ENCODE data around the gene PPP2R5C.

DNA sequence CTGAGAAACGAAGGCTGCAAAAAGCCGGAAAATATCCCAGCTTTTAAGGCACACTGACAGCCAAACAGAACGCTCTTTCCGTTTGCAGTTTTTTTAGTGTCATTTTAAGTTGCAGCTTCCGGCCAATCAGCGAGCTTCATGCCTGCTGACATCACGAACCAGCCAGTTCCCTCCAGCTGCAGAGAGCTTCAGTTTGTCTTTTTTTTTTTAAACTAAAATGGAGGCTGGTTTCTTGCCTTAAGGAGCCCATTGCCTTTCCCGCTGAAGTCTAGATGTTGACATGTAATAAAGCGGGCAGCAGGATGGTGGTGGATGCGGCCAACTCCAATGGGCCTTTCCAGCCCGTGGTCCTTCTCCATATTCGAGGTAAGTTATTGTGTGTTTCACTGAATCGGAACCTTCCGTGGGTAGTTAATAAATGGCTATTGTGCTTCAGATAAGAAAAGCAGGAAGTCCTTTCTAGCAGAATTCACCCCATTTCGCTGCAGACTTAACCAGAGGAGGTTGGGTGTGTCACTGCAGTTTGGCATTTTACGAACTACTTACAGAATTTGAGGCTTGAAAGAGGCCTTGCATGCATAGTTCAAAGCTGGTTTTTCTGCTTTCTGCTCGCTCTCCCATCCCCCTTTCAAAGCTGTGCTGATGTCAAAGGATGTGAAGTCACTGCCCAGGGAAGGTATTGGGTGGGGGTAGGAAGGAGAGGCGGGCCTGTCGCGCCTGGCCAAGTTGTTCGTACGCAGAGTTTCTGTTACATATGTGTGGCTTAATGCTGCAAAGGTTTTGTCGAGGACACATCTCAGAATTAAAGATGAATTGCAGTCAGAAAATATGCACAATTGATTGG is 48.4 kb downstream of the PPP2R5C start:
- TF ChIP-seq REST (IDR thresholded peaks at IDR 0.05; ENCODE audit: low read depth) (no peak), MAX (IDR thresholded peaks at IDR 0.05) (peak; percentile 72), RAD21 (IDR thresholded peaks at IDR 0.05; ENCODE audit: low read depth) (peak; percentile 1; the same call in 1 of the 2 replicates), TAF1 (IDR thresholded peaks at IDR 0.05; ENCODE audit: low read depth) (peak; percentile 66), EP300 (IDR thresholded peaks at IDR 0.05; ENCODE audit: borderline replicate concordance) (peak; percentile 63; the same call in 1 of the 2 replicates), EGR1 (IDR thresholded peaks at IDR 0.05) (no peak), YY1 (IDR thresholded peaks at IDR 0.05; ENCODE audit: low read depth) (peak; percentile 79), ZBTB7A (IDR thresholded peaks at IDR 0.05; ENCODE audit: low read depth) (no peak), TCF12 (IDR thresholded peaks at IDR 0.05; ENCODE audit: low read depth) (peak; percentile 57), FOXM1 (IDR thresholded peaks at IDR 0.05; ENCODE audit: borderline replicate concordance, low read depth) (peak; percentile 94)
- TF ChIP-seq, protein P1, sequence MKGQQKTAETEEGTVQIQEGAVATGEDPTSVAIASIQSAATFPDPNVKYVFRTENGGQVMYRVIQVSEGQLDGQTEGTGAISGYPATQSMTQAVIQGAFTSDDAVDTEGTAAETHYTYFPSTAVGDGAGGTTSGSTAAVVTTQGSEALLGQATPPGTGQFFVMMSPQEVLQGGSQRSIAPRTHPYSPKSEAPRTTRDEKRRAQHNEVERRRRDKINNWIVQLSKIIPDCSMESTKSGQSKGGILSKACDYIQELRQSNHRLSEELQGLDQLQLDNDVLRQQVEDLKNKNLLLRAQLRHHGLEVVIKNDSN (IDR thresholded peaks at IDR 0.05): no peak; the same call in 1 of the 2 replicates
